ENCODE measurements around the gene HPS1.
A peak's percentile ranks its signal among the peaks of the same experiment; 100 is the strongest.

Gene HPS1

GRCh38 chr10:98431016-98431415 lies 15.7 kb downstream of the HPS1 start:
- no peak for DNase-seq

GRCh38 chr10:98430427-98430826 lies 16.3 kb downstream of the HPS1 start:
- no peak for DNase-seq

- DNase-seq = no peak
Observed at GRCh38 chr10:98429320-98430072, 17.2 kb downstream of the HPS1 start.

- no peak for DNase-seq
Observed at GRCh38 chr10:98427011-98427515, 19.7 kb downstream of the HPS1 start.

- peak; percentile 35 to 44 for DNase-seq
Observed at GRCh38 chr10:98425511-98426352, 21.0 kb downstream of the HPS1 start.

GRCh38 chr10:98424295-98425254 lies 22.2 kb downstream of the HPS1 start:
- DNase-seq = no peak

GRCh38 chr10:98423691-98424120 lies 23.0 kb downstream of the HPS1 start:
- DNase-seq = peak; percentile 9

- no peak for DNase-seq
Observed at GRCh38 chr10:98422182-98422581, 24.6 kb downstream of the HPS1 start.

- no peak for DNase-seq
Observed at GRCh38 chr10:98420786-98421185, 25.9 kb downstream of the HPS1 start.

GRCh38 chr10:98419469-98420261 lies 27.1 kb downstream of the HPS1 start:
- DNase-seq = no peak

- no peak for DNase-seq
Observed at GRCh38 chr10:98418665-98419468, 27.9 kb downstream of the HPS1 start.

GRCh38 chr10:98417973-98418664 lies 28.6 kb downstream of the HPS1 start:
- DNase-seq = no peak

GRCh38 chr10:98417481-98417959 lies 29.2 kb downstream of the HPS1 start:
- DNase-seq = no peak

GRCh38 chr10:98416606-98417388 lies 29.9 kb downstream of the HPS1 start:
- no peak for DNase-seq

- no peak for DNase-seq
Observed at GRCh38 chr10:98415731-98416119, 31.0 kb downstream of the HPS1 start.

GRCh38 chr10:98414932-98415730 lies 31.6 kb downstream of the HPS1 start, which contains the start of gene PYROXD2:
TSS of gene PYROXD2 (minus strand) at chr10:98415182. CDS start at chr10:98415135, 47 bp downstream.
- peak; percentile 53 to 77 for DNase-seq

GRCh38 chr10:98414578-98414931 lies 32.2 kb downstream of the HPS1 start:
- DNase-seq = no peak

- DNase-seq = no peak
Observed at GRCh38 chr10:98411768-98412167, 35.0 kb downstream of the HPS1 start.
